HEK293 (cell line): Measurements from ENCODE around the gene PLCB3.
A peak's percentile ranks its signal among the peaks of the same experiment; 100 is the strongest.

ENCODE experiments used
- CTCF ChIA-PET: fragments of 350-600 bp; formaldehyde crosslinking; extraction: SDS; loops from one replicate; lab custom pipeline; 2021; ENCODE audit warnings: antibody characterized with exemption; lab: Yijun Ruan, JAX
- POLR2A ChIA-PET: fragments of 300-600 bp; formaldehyde crosslinking; extraction: SDS; loops from one replicate; lab custom pipeline; 2020; ENCODE audit warnings: antibody characterized with exemption, inconsistent platforms; lab: Yijun Ruan, JAX
- H3K27ac ChIP-seq: fragments of 200-500 bp; sonication (Bioruptor generic); 2 replicates; pipeline ENCODE4 v1.5.1; 2014; ENCODE audit warnings: low read depth, low read length, control low read depth, inconsistent platforms; ENCODE audit errors: extremely low read depth
- H3K36me3 ChIP-seq, 2 experiments: fragments of 200-500 bp in 1 of 2; sonication (Bioruptor generic) in 1 of 2; 1 replicate in 1 of 2; 2 replicates in 1 of 2; pipeline ENCODE4 v1.5.1; 2014 to 2017; ENCODE audit warnings: inconsistent platforms in 2 of 2, low read length in 2 of 2; ENCODE audit not compliant: control insufficient read depth in 2 of 2, insufficient read depth in 1 of 2
- H3K4me1 ChIP-seq: fragments of 200-500 bp; sonication (Bioruptor generic); 2 replicates; pipeline ENCODE4 v1.5.1; 2014; ENCODE audit warnings: mild to moderate bottlenecking, low read length, inconsistent platforms; ENCODE audit not compliant: control insufficient read depth, insufficient read depth
- H3K4me3 ChIP-seq: 2 replicates; pipeline ENCODE4 v1.5.1; 2011; ENCODE audit warnings: low read depth, mild to moderate bottlenecking, control low read depth, low read length, moderate library complexity
- H3K9me3 ChIP-seq: fragments of 200-500 bp; sonication (Bioruptor generic); 2 replicates; pipeline ENCODE4 v1.5.1; 2014; ENCODE audit warnings: low read depth, low read length, inconsistent platforms; ENCODE audit not compliant: control insufficient read depth, insufficient read depth
- EGR2 ChIP-seq: fragments of 450-650 bp; formaldehyde crosslinking; IDR thresholded peaks from 2 replicates; pipeline ENCODE4 v1.5.1; 2016; ENCODE audit warnings: low read depth, missing biosample characterization, missing genetic modification characterization
- GLIS1 ChIP-seq: fragments of 450-650 bp; formaldehyde crosslinking; IDR thresholded peaks from 2 replicates; pipeline ENCODE4 v1.5.1; 2016; ENCODE audit warnings: missing biosample characterization, missing genetic modification characterization
- GLIS2 ChIP-seq: fragments of 450-650 bp; formaldehyde crosslinking; IDR thresholded peaks from 2 replicates; pipeline ENCODE4 v1.5.1; 2016; ENCODE audit warnings: missing biosample characterization, missing genetic modification characterization
- HOXD13 ChIP-seq: sonication (generic); formaldehyde crosslinking; IDR thresholded peaks from 2 replicates; pipeline ENCODE4 v1.8.0; 2022; ENCODE audit warnings: missing genetic modification reagents, borderline replicate concordance
- KLF1 ChIP-seq: fragments of 450-650 bp; formaldehyde crosslinking; IDR thresholded peaks from 2 replicates; pipeline ENCODE4 v1.5.1; 2016; ENCODE audit warnings: missing biosample characterization, missing genetic modification characterization
- KLF17 ChIP-seq: fragments of 450-650 bp; formaldehyde crosslinking; IDR thresholded peaks from 2 replicates; pipeline ENCODE4 v1.5.1; 2016; ENCODE audit warnings: missing biosample characterization, missing genetic modification characterization
- KLF8 ChIP-seq: fragments of 450-650 bp; formaldehyde crosslinking; IDR thresholded peaks from 2 replicates; pipeline ENCODE4 v1.5.1; 2016; ENCODE audit warnings: missing biosample characterization, missing genetic modification characterization
- OSR2 ChIP-seq: fragments of 450-650 bp; formaldehyde crosslinking; IDR thresholded peaks from 2 replicates; pipeline ENCODE4 v1.5.1; 2016; ENCODE audit warnings: missing biosample characterization, missing genetic modification characterization
- PATZ1 ChIP-seq: fragments of 450-650 bp; formaldehyde crosslinking; IDR thresholded peaks from 2 replicates; pipeline ENCODE4 v1.5.1; 2016; ENCODE audit warnings: missing biosample characterization, missing genetic modification characterization
- SP2 ChIP-seq: fragments of 450-650 bp; formaldehyde crosslinking; IDR thresholded peaks from 2 replicates; pipeline ENCODE4 v1.5.1; 2016; ENCODE audit warnings: missing biosample characterization, missing genetic modification characterization
- ZBTB20 ChIP-seq: fragments of 450-650 bp; formaldehyde crosslinking; IDR thresholded peaks from 2 replicates; pipeline ENCODE4 v1.5.1; 2016; ENCODE audit warnings: missing biosample characterization, missing genetic modification characterization
- ZFHX2 ChIP-seq: fragments of 450-650 bp; formaldehyde crosslinking; conservative IDR thresholded peaks from 2 replicates; pipeline ENCODE4 v1.5.1; 2016; ENCODE audit warnings: missing biosample characterization, missing genetic modification characterization
- ZNF148 ChIP-seq: fragments of 450-650 bp; formaldehyde crosslinking; IDR thresholded peaks from 2 replicates; pipeline ENCODE4 v1.5.0; 2017; ENCODE audit warnings: missing biosample characterization, missing genetic modification characterization, borderline replicate concordance
- ZNF184 ChIP-seq: fragments of 450-650 bp; IDR thresholded peaks from 2 replicates; pipeline ENCODE4 v1.5.1; 2018; ENCODE audit warnings: missing biosample characterization, mild to moderate bottlenecking, missing genetic modification characterization
- ZNF202 ChIP-seq: fragments of 450-650 bp; formaldehyde crosslinking; IDR thresholded peaks from 2 replicates; pipeline ENCODE4 v1.5.1; 2016; ENCODE audit warnings: missing biosample characterization, missing genetic modification characterization, borderline replicate concordance
- ZNF571 ChIP-seq: fragments of 450-650 bp; formaldehyde crosslinking; IDR thresholded peaks from 2 replicates; pipeline ENCODE4 v1.5.0; 2017; ENCODE audit warnings: missing biosample characterization, missing genetic modification characterization
- ZNF600 ChIP-seq: fragments of 450-650 bp; formaldehyde crosslinking; IDR thresholded peaks from 2 replicates; pipeline ENCODE4 v1.5.1; 2016; ENCODE audit warnings: missing biosample characterization, missing genetic modification characterization
- ZNF658 ChIP-seq: fragments of 450-650 bp; formaldehyde crosslinking; IDR thresholded peaks from 2 replicates; pipeline ENCODE4; 2016; ENCODE audit warnings: missing biosample characterization, missing genetic modification characterization
- ZNF76 ChIP-seq: fragments of 450-650 bp; formaldehyde crosslinking; IDR thresholded peaks from 2 replicates; pipeline ENCODE4; 2016; ENCODE audit warnings: low read depth, missing biosample characterization, missing genetic modification characterization, borderline replicate concordance
- ZNF791 ChIP-seq: fragments of 450-650 bp; formaldehyde crosslinking; IDR thresholded peaks from 2 replicates; pipeline ENCODE4 v1.5.1; 2016; ENCODE audit warnings: missing biosample characterization, missing genetic modification characterization
- TF ChIP-seq, protein P1 (sequence below): fragments of 450-650 bp; formaldehyde crosslinking; IDR thresholded peaks from 2 replicates; pipeline ENCODE4 v1.5.1; 2016; ENCODE audit warnings: missing biosample characterization, missing genetic modification characterization
- TF ChIP-seq, protein P2 (sequence below): fragments of 450-650 bp; formaldehyde crosslinking; IDR thresholded peaks from 2 replicates; pipeline ENCODE4 v1.5.1; 2016; ENCODE audit warnings: missing biosample characterization, missing genetic modification characterization
- TF ChIP-seq, protein P3 (sequence below): sonication (generic); formaldehyde crosslinking; IDR thresholded peaks from 2 replicates; pipeline ENCODE4 v1.8.1; 2022; ENCODE audit warnings: mild to moderate bottlenecking, moderate library complexity, missing genetic modification reagents

Gene PLCB3

DNA sequence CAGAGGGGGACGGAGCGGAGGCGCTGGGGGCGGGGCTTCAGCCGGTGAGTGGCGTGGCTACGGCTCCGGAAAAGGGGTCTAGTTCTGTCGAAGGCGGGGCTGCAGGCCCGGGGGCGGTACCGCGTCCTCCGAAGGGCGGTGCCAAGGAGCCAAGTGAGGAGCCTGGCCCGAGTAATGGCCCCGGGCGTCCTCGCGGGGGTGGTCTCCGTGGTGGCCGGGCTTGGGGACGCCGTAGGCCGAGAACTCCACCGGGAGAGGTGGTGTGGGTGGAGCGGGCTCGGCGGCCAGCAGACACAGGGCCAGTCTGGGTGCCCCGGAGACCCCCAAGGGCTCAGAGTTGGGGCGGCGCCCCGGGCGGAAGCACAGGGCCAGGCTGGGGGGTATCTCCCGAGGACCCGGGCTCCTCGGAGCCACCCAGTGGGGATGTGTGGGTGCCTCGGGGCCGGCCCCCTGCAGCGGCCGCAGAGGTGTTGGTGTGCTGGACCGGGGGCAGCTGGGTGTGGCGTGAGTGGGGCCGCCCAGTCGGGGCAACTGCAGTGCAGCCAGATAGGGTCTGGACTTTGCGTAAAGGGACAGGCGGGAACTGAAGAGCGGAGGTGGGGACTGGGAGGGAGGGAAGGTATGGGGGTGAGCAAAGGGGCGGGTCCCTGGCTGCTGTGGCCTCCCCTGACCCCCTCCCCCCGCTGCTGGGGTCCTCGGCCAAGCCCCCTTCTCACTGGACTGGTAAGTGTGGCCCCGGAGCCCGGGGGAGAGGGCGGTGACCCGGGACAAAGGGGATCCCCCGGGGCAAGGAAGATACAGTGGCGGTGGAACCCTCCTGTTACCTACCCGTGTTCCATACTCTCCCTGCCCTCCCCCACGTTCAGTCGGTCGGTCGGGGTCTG, 9.6 kb upstream of the PLCB3 start (continued):
- TF ChIP-seq GLIS1 (peak; percentile 99), ZNF571 (tag by site-specific recombination) (no peak), ZNF791 (tag by site-specific recombination) (no peak), HOXD13 (CRISPR knock-in tag) (no peak), ZNF76 (tag by site-specific recombination) (peak; percentile 30; the same call in 1 of the 2 replicates), OSR2 (no peak), ZNF148 (tag by site-specific recombination) (no peak), EGR2 (tag by site-specific recombination) (peak; percentile 75)
- TF ChIP-seq, protein P1, sequence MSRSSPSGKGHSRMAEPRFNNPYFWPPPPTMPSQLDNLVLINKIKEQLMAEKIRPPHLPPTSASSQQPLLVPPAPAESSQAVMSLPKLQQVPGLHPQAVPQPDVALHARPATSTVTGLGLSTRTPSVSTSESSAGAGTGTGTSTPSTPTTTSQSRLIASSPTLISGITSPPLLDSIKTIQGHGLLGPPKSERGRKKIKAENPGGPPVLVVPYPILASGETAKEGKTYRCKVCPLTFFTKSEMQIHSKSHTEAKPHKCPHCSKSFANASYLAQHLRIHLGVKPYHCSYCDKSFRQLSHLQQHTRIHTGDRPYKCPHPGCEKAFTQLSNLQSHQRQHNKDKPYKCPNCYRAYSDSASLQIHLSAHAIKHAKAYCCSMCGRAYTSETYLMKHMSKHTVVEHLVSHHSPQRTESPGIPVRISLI (tag by site-specific recombination) = no peak
- TF ChIP-seq, protein P2, sequence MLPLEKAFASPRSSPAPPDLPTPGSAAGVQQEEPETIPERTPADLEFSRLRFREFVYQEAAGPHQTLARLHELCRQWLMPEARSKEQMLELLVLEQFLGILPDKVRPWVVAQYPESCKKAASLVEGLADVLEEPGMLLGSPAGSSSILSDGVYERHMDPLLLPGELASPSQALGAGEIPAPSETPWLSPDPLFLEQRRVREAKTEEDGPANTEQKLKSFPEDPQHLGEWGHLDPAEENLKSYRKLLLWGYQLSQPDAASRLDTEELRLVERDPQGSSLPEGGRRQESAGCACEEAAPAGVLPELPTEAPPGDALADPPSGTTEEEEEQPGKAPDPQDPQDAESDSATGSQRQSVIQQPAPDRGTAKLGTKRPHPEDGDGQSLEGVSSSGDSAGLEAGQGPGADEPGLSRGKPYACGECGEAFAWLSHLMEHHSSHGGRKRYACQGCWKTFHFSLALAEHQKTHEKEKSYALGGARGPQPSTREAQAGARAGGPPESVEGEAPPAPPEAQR (tag by site-specific recombination) = no peak
- TF ChIP-seq, all 188 proteins: peak for 32

- Histone ChIP-seq H3K4me1 (no peaks in the 10 kb centered on the region), H3K4me3 (no peak overlapping the region), H3K36me3 (peaks cover 0 to 27% of the 10 kb centered on the region in 2 experiments; a peak in 1 of 3 replicates), H3K27ac (no peak overlapping the region), H3K9me3 (no peaks in the 10 kb centered on the region)
- ChIA-PET CTCF (interaction anchor here (0.6 to 2.2 kb wide), 7 partner anchors 8 to 112 kb away, joined by 3 to 13 read pairs (median 5); partner anchors contain the start of genes FERMT3 and PLCB3), POLR2A (interaction anchor here (0.8 to 7.2 kb wide), 10 partner anchors 8 to 74 kb away, joined by 3 to 96 read pairs (median 4); partner anchors contain the start of genes BAD, ESRRA, PRDX5 and STIP1)
- TF ChIP-seq ZBTB20 (tag by site-specific recombination) = peak; percentile 39; the same call in 1 of the 2 replicates
- TF ChIP-seq SP2 (tag by site-specific recombination) = peak; percentile 14; the same call in 1 of the 2 replicates
- TF ChIP-seq ZNF202 (tag by site-specific recombination) = no peak
- TF ChIP-seq PATZ1 = peak; percentile 60
- TF ChIP-seq KLF17 (tag by site-specific recombination) = peak; percentile 23; the same call in 1 of the 2 replicates
- peak; percentile 28; the same call in 1 of the 2 replicates for TF ChIP-seq KLF8 (tag by site-specific recombination)
- no peak for TF ChIP-seq ZNF184 (tag by site-specific recombination)
- TF ChIP-seq ZNF658 (tag by site-specific recombination) = no peak
- peak; percentile 73 for TF ChIP-seq ZNF600 (tag by site-specific recombination)
- TF ChIP-seq, protein P3, sequence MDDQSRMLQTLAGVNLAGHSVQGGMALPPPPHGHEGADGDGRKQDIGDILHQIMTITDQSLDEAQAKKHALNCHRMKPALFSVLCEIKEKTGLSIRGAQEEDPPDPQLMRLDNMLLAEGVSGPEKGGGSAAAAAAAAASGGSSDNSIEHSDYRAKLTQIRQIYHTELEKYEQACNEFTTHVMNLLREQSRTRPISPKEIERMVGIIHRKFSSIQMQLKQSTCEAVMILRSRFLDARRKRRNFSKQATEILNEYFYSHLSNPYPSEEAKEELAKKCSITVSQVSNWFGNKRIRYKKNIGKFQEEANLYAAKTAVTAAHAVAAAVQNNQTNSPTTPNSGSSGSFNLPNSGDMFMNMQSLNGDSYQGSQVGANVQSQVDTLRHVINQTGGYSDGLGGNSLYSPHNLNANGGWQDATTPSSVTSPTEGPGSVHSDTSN = no peak
- TF ChIP-seq GLIS2 (tag by site-specific recombination) = peak; percentile 49
- 0 out of 2 replicates have a peak, but pooled peaks have one; percentile 33 for TF ChIP-seq KLF1
- TF ChIP-seq GLIS1 = peak; percentile 87
- TF ChIP-seq ZFHX2 = peak; percentile 74
These were observed 8.0 kb upstream of the PLCB3 start for GRCh38 chr11:64243236-64243854.
